ENCODE measurements around the gene SLC6A19.

- TF ChIP-seq POLR2AphosphoS5 (IDR thresholded peaks at IDR 0.05; ENCODE audit: low read depth) (no peak), CTCF (IDR thresholded peaks at IDR 0.05; ENCODE audit: insufficient read depth, low read length) (no peak), GABPA (IDR thresholded peaks at IDR 0.05; ENCODE audit: low read depth) (no peak), SPI1 (IDR thresholded peaks at IDR 0.05; ENCODE audit: borderline replicate concordance, low read depth) (no peak), REST (IDR thresholded peaks at IDR 0.05; ENCODE audit: insufficient replicate concordance, low read depth) (no peak)
Measured at GRCh38 chr5:1203311-1203967, 2.0 kb downstream of the SLC6A19 start.
